ENCODE measurements around the gene MAGI3.
"Not testable (repeated sequence)": the region's sequence is repeated elsewhere in the genome, so short reads cannot be mapped to it uniquely, and the experiment has no call there.

MAGI3 gene

GRCh38 chr1:113545210-113545609 lies 154.9 kb downstream of the MAGI3 start:
- DNase-seq (ENCODE audit: low read depth) = no peak
- H3K4me3 ChIP-seq (ENCODE audit: low read depth, low read length) = no peak overlapping the region

- DNase-seq (ENCODE audit: low read depth) = no peak
- no peak overlapping the region for H3K4me3 ChIP-seq (ENCODE audit: low read depth, low read length)
Measured at GRCh38 chr1:113545626-113546025, 155.3 kb downstream of the MAGI3 start.

- H3K4me3 ChIP-seq (ENCODE audit: low read depth, low read length) = no peak overlapping the region
- no peak for DNase-seq (ENCODE audit: low read depth)
Measured at GRCh38 chr1:113551728-113552127, 161.4 kb downstream of the MAGI3 start.

GRCh38 chr1:113552244-113552643 lies 161.9 kb downstream of the MAGI3 start:
- no peak for DNase-seq (ENCODE audit: low read depth)

GRCh38 chr1:113557187-113557586 lies 166.9 kb downstream of the MAGI3 start:
- no peak overlapping the region for H3K4me3 ChIP-seq (ENCODE audit: low read depth, low read length)
- DNase-seq (ENCODE audit: low read depth) = no peak

More at GRCh38 chr1:113552244-113552643, 161.9 kb downstream of the MAGI3 start:
- H3K4me3 ChIP-seq (ENCODE audit: low read depth, low read length) = no peak overlapping the region

GRCh38 chr1:113565621-113566020 lies 175.3 kb downstream of the MAGI3 start:
- DNase-seq (ENCODE audit: low read depth) = no peak
- no peak overlapping the region for H3K4me3 ChIP-seq (ENCODE audit: low read depth, low read length)

GRCh38 chr1:113567427-113567826 lies 177.1 kb downstream of the MAGI3 start:
- no peak for DNase-seq (ENCODE audit: low read depth)

GRCh38 chr1:113575744-113576260 lies 185.5 kb downstream of the MAGI3 start:
- not testable (repeated sequence) for H3K4me3 ChIP-seq (ENCODE audit: low read depth, low read length); DNase-seq (ENCODE audit: low read depth)

More at GRCh38 chr1:113567427-113567826, 177.1 kb downstream of the MAGI3 start:
- no peak overlapping the region for H3K4me3 ChIP-seq (ENCODE audit: low read depth, low read length)

GRCh38 chr1:113576271-113576670 lies 186.0 kb downstream of the MAGI3 start:
- H3K4me3 ChIP-seq (ENCODE audit: low read depth, low read length) = no peak overlapping the region
- no peak for DNase-seq (ENCODE audit: low read depth)

GRCh38 chr1:113579256-113580018 lies 189.1 kb downstream of the MAGI3 start:
- H3K4me3 ChIP-seq (ENCODE audit: low read depth, low read length) = no peak overlapping the region
- no peak for DNase-seq (ENCODE audit: low read depth)

- no peak overlapping the region for H3K4me3 ChIP-seq (ENCODE audit: low read depth, low read length)
- no peak for DNase-seq (ENCODE audit: low read depth)
Measured at GRCh38 chr1:113581323-113581722, 191.0 kb downstream of the MAGI3 start.

GRCh38 chr1:113582084-113582483 lies 191.8 kb downstream of the MAGI3 start:
- DNase-seq (ENCODE audit: low read depth) = no peak
- H3K4me3 ChIP-seq (ENCODE audit: low read depth, low read length) = no peak overlapping the region

- no peak for DNase-seq (ENCODE audit: low read depth)
- no peak overlapping the region for H3K4me3 ChIP-seq (ENCODE audit: low read depth, low read length)
Measured at GRCh38 chr1:113587475-113587874, 197.2 kb downstream of the MAGI3 start.

GRCh38 chr1:113592230-113592629 lies 201.9 kb downstream of the MAGI3 start:
- no peak for DNase-seq (ENCODE audit: low read depth)
- H3K4me3 ChIP-seq (ENCODE audit: low read depth, low read length) = no peak overlapping the region

GRCh38 chr1:113593550-113594297 lies 203.4 kb downstream of the MAGI3 start:
- no peak overlapping the region for H3K4me3 ChIP-seq (ENCODE audit: low read depth, low read length)
- DNase-seq (ENCODE audit: low read depth) = no peak

GRCh38 chr1:113604466-113604865 lies 214.2 kb downstream of the MAGI3 start:
- not testable (repeated sequence) for DNase-seq (ENCODE audit: low read depth); H3K4me3 ChIP-seq (ENCODE audit: low read depth, low read length)

GRCh38 chr1:113605146-113605545 lies 214.8 kb downstream of the MAGI3 start:
- no peak for DNase-seq (ENCODE audit: low read depth)
- no peak overlapping the region for H3K4me3 ChIP-seq (ENCODE audit: low read depth, low read length)

- DNase-seq (ENCODE audit: low read depth) = no peak
- H3K4me3 ChIP-seq (ENCODE audit: low read depth, low read length) = no peak overlapping the region
Measured at GRCh38 chr1:113608399-113608798, 218.1 kb downstream of the MAGI3 start.

- no peak overlapping the region for H3K4me3 ChIP-seq (ENCODE audit: low read depth, low read length)
- DNase-seq (ENCODE audit: low read depth) = no peak
Measured at GRCh38 chr1:113610372-113610771, 220.1 kb downstream of the MAGI3 start.

- H3K4me3 ChIP-seq (ENCODE audit: low read depth, low read length) = no peak overlapping the region
- DNase-seq (ENCODE audit: low read depth) = no peak
Measured at GRCh38 chr1:113615425-113615824, 225.1 kb downstream of the MAGI3 start.

- no peak overlapping the region for H3K4me3 ChIP-seq (ENCODE audit: low read depth, low read length)
- no peak for DNase-seq (ENCODE audit: low read depth)
Measured at GRCh38 chr1:113616156-113616555, 225.8 kb downstream of the MAGI3 start.
